Cardiac atrium fibroblast (primary cell): ENCODE data around the gene HTT-AS. TPM values are rescaled to one million over a fixed set of nuclear protein-coding genes. Genes with fewer than 3 reads are reported as not detected.

Experiments
- total RNA-seq: library from RNA; depleted of rRNA; stranded (reverse); fragments of >200 nt; gene quantifications from 2 replicates; pipeline ENCODE4 v1.2.3, GENCODE V29; 2015

The HTT-AS gene
- total RNA-seq: not detected in 2 replicates

GRCh38 chr4:3074078-3074845 is at the start of gene HTT-AS, which contains the start of gene HTT:
HTT-AS (minus strand) TSS chr4:3074538.
HTT (plus strand) TSS chr4:3074681; CDS start chr4:3074826, 145 bp downstream.

Other genes with a start within 250 kb of the HTT-AS start
- 135 and 154 TPM in 2 replicates for gene ADD1, start 230.7 kb downstream of the HTT-AS start, total RNA-seq
- 21.2 and 23.5 TPM in 2 replicates for gene NOP14, start 111.1 kb downstream of the HTT-AS start, total RNA-seq
- gene GRK4, start 111.0 kb downstream of the HTT-AS start, total RNA-seq: 3.6 and 4.7 TPM in 2 replicates
- 11.0 and 32.7 TPM in 2 replicates for gene HTT, start 143 bp upstream of the HTT-AS start, total RNA-seq
- 0.36 TPM in 1 of 2 replicates, not detected in the other for gene MSANTD1, start 174.6 kb upstream of the HTT-AS start, total RNA-seq
- 2.9 and 4.0 TPM in 2 replicates for gene RGS12, start 218.5 kb upstream of the HTT-AS start, total RNA-seq